MCF 10A (cell line): Measurements from ENCODE around the gene AKAP12. TPM values are rescaled to one million over a fixed set of nuclear protein-coding genes. Genes with fewer than 3 reads are reported as not detected.

Experiments used
- BruUV-seq: library from RNA; stranded (reverse); fragments of 400-500 nt; replicated peaks from 2 replicates; lab custom pipeline; 2021; lab: Mats Ljungman, UMichigan
- CTCF ChIA-PET: fragments of 300-600 bp; sonication (Branson Sonifier 250); formaldehyde crosslinking; extraction: SDS; loops from one replicate; lab custom pipeline; 2021; ENCODE audit warnings: antibody characterized with exemption, inconsistent platforms; lab: Yijun Ruan, JAX
- POLR2A ChIA-PET: fragments of 300-600, 350-650 bp; sonication (Branson Sonifier 250); formaldehyde crosslinking; extraction: SDS; loops from one replicate; lab custom pipeline; 2020; ENCODE audit warnings: antibody characterized with exemption, inconsistent platforms; lab: Yijun Ruan, JAX
- DNase-seq: peaks from one replicate; pipeline ENCODE4 v3.0.0-alpha.2; 2018; ENCODE audit not compliant: unreplicated experiment
- H3K27ac Mint-ChIP-seq: one replicate; pipeline ENCODE4 v1.8.0; 2022; ENCODE audit warnings: mild to moderate bottlenecking, low read depth, mixed read lengths; ENCODE audit not compliant: unreplicated experiment
- H3K27me3 Mint-ChIP-seq: one replicate; pipeline ENCODE4 v1.8.0; 2022; ENCODE audit warnings: mixed read lengths; ENCODE audit not compliant: insufficient read depth, unreplicated experiment
- H3K36me3 Mint-ChIP-seq: one replicate; pipeline ENCODE4 v1.8.0; 2022; ENCODE audit warnings: mild to moderate bottlenecking, moderate library complexity, mixed read lengths; ENCODE audit not compliant: insufficient read depth, unreplicated experiment
- H3K4me1 Mint-ChIP-seq: one replicate; pipeline ENCODE4 v1.8.0; 2022; ENCODE audit warnings: mixed read lengths; ENCODE audit not compliant: insufficient read depth, unreplicated experiment
- H3K4me3 Mint-ChIP-seq: one replicate; pipeline ENCODE4 v1.8.0; 2022; ENCODE audit warnings: mild to moderate bottlenecking, moderate library complexity, mixed read lengths; ENCODE audit not compliant: unreplicated experiment
- H3K9me3 Mint-ChIP-seq: one replicate; pipeline ENCODE4 v1.8.0; 2022; ENCODE audit warnings: mixed read lengths; ENCODE audit not compliant: unreplicated experiment
- intact Hi-C: fragments of 100-400 bp; cut with micrococcal nuclease; formaldehyde crosslinking; loops from 2 replicates; pipeline ENCODE4 v1.14.1; 2022
- total RNA-seq: library from RNA; stranded (reverse); gene quantifications from 2 replicates; pipeline ENCODE4 v1.2.3, GENCODE V29; 2022
- TF ChIP-seq, protein P1 (sequence below): fragments of 200-600 bp; IDR thresholded peaks from one replicate; pipeline ENCODE4 v1.8.0; 2022; ENCODE audit warnings: antibody characterized with exemption, mild to moderate bottlenecking; ENCODE audit not compliant: unreplicated experiment

The AKAP12 gene
- total RNA-seq, 1 experiment from 2014 or later, result 0.63 TPM

DNA sequence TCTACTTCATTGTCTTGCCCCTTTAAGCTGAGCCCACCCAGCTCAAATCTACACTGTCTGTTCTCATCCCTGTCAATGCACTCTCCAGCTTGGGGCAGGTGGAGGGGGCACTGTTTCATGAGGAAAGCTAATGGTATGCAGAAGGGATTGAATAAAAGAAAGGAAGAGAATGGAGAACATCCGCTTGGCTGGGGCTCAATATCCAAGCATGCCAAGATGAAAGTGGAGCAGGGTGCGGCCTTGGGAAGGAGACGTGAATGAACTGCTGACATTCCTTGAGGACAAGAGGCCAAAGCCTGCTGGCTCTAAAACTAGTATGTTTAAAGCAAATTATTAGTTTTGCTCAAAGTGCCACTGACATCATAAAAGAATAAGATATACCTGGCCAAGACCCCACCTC, 24.2 kb downstream of the AKAP12 start:
- no peak for DNase-seq
- intact Hi-C loops, result no loop called here
- TF ChIP-seq, protein P1, sequence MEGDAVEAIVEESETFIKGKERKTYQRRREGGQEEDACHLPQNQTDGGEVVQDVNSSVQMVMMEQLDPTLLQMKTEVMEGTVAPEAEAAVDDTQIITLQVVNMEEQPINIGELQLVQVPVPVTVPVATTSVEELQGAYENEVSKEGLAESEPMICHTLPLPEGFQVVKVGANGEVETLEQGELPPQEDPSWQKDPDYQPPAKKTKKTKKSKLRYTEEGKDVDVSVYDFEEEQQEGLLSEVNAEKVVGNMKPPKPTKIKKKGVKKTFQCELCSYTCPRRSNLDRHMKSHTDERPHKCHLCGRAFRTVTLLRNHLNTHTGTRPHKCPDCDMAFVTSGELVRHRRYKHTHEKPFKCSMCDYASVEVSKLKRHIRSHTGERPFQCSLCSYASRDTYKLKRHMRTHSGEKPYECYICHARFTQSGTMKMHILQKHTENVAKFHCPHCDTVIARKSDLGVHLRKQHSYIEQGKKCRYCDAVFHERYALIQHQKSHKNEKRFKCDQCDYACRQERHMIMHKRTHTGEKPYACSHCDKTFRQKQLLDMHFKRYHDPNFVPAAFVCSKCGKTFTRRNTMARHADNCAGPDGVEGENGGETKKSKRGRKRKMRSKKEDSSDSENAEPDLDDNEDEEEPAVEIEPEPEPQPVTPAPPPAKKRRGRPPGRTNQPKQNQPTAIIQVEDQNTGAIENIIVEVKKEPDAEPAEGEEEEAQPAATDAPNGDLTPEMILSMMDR, result no peak
- no peaks in the 10 kb centered on the region for H3K9me3 Mint-ChIP-seq
- no peaks in the 10 kb centered on the region for H3K4me1 Mint-ChIP-seq
- H3K4me3 Mint-ChIP-seq, result no peak overlapping the region
- no TSS peak for BruUV-seq
- H3K36me3 Mint-ChIP-seq, result no peaks in the 10 kb centered on the region
- H3K27me3 Mint-ChIP-seq, result peaks cover 17% of the 10 kb centered on the region
- ChIA-PET POLR2A (interaction anchor here (0.6 kb wide), 1 partner anchor 61 kb away, joined by 3 read pairs; no protein-coding TSS in a partner anchor), CTCF (interaction anchor here (0.6 kb wide), 1 partner anchor 246 kb away, joined by 3 read pairs; no protein-coding TSS in a partner anchor)
- no peak overlapping the region for H3K27ac Mint-ChIP-seq

GRCh38 chr6:151265282-151265681, 25.5 kb downstream of the AKAP12 start:
- peaks cover 6% of the 10 kb centered on the region for H3K4me1 Mint-ChIP-seq
- H3K27me3 Mint-ChIP-seq, result peaks cover 17% of the 10 kb centered on the region
- H3K27ac Mint-ChIP-seq, result no peak overlapping the region
- BruUV-seq, result no TSS peak
- no peaks in the 10 kb centered on the region for H3K9me3 Mint-ChIP-seq
- DNase-seq, result no peak
- H3K4me3 Mint-ChIP-seq, result no peak overlapping the region
- ChIA-PET CTCF (no interaction called here), POLR2A (interaction anchor here (1.0 kb wide), 1 partner anchor 336 kb away, joined by 3 read pairs; no protein-coding TSS in a partner anchor)
- TF ChIP-seq, protein P1, result no peak
- H3K36me3 Mint-ChIP-seq, result no peaks in the 10 kb centered on the region
- intact Hi-C loops, result no loop called here

DNA sequence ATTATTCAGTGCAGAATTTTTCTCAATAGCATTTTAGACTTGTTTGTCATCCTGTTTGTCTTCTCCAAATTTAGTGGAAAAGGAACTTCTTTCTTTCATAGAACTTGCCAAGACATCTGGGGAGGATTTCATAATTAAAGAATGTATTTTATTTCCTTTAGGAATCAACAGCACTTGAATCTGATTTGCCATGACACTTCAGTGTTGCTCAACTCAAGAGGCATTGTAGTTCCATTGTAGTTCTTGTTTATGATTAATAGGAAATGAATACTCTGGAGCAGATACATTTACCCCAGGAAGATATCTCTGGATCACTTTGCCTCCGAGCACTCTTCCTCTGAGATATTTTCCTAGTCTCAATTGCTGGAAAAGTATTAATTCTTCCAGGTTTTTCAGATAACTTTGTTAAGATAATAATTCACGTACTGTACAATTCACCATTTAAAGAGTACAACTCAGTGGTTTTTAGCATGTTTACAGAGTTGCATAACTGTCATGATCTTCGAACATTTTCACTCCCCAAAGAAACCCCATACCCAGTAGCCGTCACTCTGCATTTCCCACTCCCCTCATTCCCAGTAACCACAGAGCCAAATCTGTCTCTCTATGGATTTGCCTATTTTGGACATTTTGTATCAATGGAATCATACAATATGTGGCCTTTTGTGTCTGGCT, 29.7 kb downstream of the AKAP12 start:
- ChIA-PET CTCF (no interaction called here), POLR2A (no interaction called here)
- Mint-ChIP-seq H3K4me1 (peaks cover 6% of the 10 kb centered on the region), H3K9me3 (no peaks in the 10 kb centered on the region), H3K27ac (no peak overlapping the region), H3K36me3 (no peaks in the 10 kb centered on the region), H3K27me3 (peaks cover 17% of the 10 kb centered on the region), H3K4me3 (no peak overlapping the region)
- DNase-seq, result peak; percentile 55
- TF ChIP-seq, protein P1, result no peak
- intact Hi-C loops, result no loop called here
- no TSS peak for BruUV-seq

- Mint-ChIP-seq H3K27ac (no peak overlapping the region), H3K27me3 (no peaks in the 10 kb centered on the region), H3K36me3 (no peaks in the 10 kb centered on the region), H3K4me3 (no peak overlapping the region), H3K9me3 (no peaks in the 10 kb centered on the region), H3K4me1 (no peaks in the 10 kb centered on the region)
- ChIA-PET CTCF (no interaction called here), POLR2A (no interaction called here)
- DNase-seq, result no peak
- BruUV-seq, result no TSS peak
- TF ChIP-seq, protein P1, result no peak
- intact Hi-C loops, result no loop called here
Measured at GRCh38 chr6:151275121-151275520, 35.4 kb downstream of the AKAP12 start.
